Measurements from ENCODE around the gene FAM227A.

FAM227A gene

GRCh38 chr22:38565441-38565840, 90.8 kb downstream of the FAM227A start:
- no peaks in the 10 kb centered on the region for H3K79me2 ChIP-seq (ENCODE audit: insufficient read depth, low read length)
- H3K9me2 ChIP-seq (replicated peaks; ENCODE audit: low read depth, low read length), result no peaks in the 10 kb centered on the region
- H3K27me3 ChIP-seq (ENCODE audit: insufficient read depth, low read length, poor library complexity, severe bottlenecking), result no peaks in the 10 kb centered on the region
- no peak overlapping the region for H3K4me3 ChIP-seq (ENCODE audit: low read length, poor library complexity, severe bottlenecking)
- H3K9me3 ChIP-seq (ENCODE audit: insufficient read depth, low read depth, low read length), result no peaks in the 10 kb centered on the region
- TF ChIP-seq, protein P1, sequence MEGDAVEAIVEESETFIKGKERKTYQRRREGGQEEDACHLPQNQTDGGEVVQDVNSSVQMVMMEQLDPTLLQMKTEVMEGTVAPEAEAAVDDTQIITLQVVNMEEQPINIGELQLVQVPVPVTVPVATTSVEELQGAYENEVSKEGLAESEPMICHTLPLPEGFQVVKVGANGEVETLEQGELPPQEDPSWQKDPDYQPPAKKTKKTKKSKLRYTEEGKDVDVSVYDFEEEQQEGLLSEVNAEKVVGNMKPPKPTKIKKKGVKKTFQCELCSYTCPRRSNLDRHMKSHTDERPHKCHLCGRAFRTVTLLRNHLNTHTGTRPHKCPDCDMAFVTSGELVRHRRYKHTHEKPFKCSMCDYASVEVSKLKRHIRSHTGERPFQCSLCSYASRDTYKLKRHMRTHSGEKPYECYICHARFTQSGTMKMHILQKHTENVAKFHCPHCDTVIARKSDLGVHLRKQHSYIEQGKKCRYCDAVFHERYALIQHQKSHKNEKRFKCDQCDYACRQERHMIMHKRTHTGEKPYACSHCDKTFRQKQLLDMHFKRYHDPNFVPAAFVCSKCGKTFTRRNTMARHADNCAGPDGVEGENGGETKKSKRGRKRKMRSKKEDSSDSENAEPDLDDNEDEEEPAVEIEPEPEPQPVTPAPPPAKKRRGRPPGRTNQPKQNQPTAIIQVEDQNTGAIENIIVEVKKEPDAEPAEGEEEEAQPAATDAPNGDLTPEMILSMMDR (conservative IDR thresholded peaks at IDR 0.05; ENCODE audit: low read length), result no peak
- TF ChIP-seq EZH2phosphoT487 (IDR thresholded peaks at IDR 0.05; ENCODE audit: borderline replicate concordance), result no peak
- peaks cover 6% of the 10 kb centered on the region; the same call in 1 of the 2 replicates for H3F3A ChIP-seq (ENCODE audit: low read depth)
- H2AFZ ChIP-seq (ENCODE audit: low read length), result no peak overlapping the region
- peaks cover 7% of the 10 kb centered on the region for H3K4me1 ChIP-seq (ENCODE audit: insufficient read depth, low read length, poor library complexity, severe bottlenecking)
- no peak overlapping the region for H3K9ac ChIP-seq (ENCODE audit: low read depth, low read length, poor library complexity, severe bottlenecking)
- no peaks in the 10 kb centered on the region for H4K20me1 ChIP-seq (ENCODE audit: insufficient read depth, low read length, poor library complexity, severe bottlenecking)
- H3K36me3 ChIP-seq (ENCODE audit: insufficient read depth, low read length), result no peaks in the 10 kb centered on the region
- no peak overlapping the region for H3K4me2 ChIP-seq (ENCODE audit: low read depth, low read length, poor library complexity, severe bottlenecking)

- TF ChIP-seq, protein P1 (conservative IDR thresholded peaks at IDR 0.05; ENCODE audit: low read length), result no peak
- no peak for TF ChIP-seq EZH2phosphoT487 (IDR thresholded peaks at IDR 0.05; ENCODE audit: borderline replicate concordance)
- H3K79me2 ChIP-seq (ENCODE audit: insufficient read depth, low read length), result no peaks in the 10 kb centered on the region
- no peaks in the 10 kb centered on the region for H3K9me2 ChIP-seq (replicated peaks; ENCODE audit: low read depth, low read length)
- no peaks in the 10 kb centered on the region for H3K27me3 ChIP-seq (ENCODE audit: insufficient read depth, low read length, poor library complexity, severe bottlenecking)
- H2AFZ ChIP-seq (ENCODE audit: low read length), result no peak overlapping the region
- no peaks in the 10 kb centered on the region for H3K36me3 ChIP-seq (ENCODE audit: insufficient read depth, low read length)
- no peak overlapping the region for H3K4me3 ChIP-seq (ENCODE audit: low read length, poor library complexity, severe bottlenecking)
- H3K9me3 ChIP-seq (ENCODE audit: insufficient read depth, low read depth, low read length), result no peaks in the 10 kb centered on the region
- H3K9ac ChIP-seq (ENCODE audit: low read depth, low read length, poor library complexity, severe bottlenecking), result no peak overlapping the region
- H4K20me1 ChIP-seq (ENCODE audit: insufficient read depth, low read length, poor library complexity, severe bottlenecking), result no peaks in the 10 kb centered on the region
- H3F3A ChIP-seq (ENCODE audit: low read depth), result peaks cover 6% of the 10 kb centered on the region; the same call in 1 of the 2 replicates
- peaks cover 4% of the 10 kb centered on the region for H3K4me1 ChIP-seq (ENCODE audit: insufficient read depth, low read length, poor library complexity, severe bottlenecking)
- no peak overlapping the region for H3K4me2 ChIP-seq (ENCODE audit: low read depth, low read length, poor library complexity, severe bottlenecking)
These were observed 91.5 kb downstream of the FAM227A start for GRCh38 chr22:38564669-38565068.

- H3K9ac ChIP-seq (ENCODE audit: low read depth, low read length, poor library complexity, severe bottlenecking), result no peak overlapping the region
- H3K27me3 ChIP-seq (ENCODE audit: insufficient read depth, low read length, poor library complexity, severe bottlenecking), result no peaks in the 10 kb centered on the region
- H3K9me2 ChIP-seq (replicated peaks; ENCODE audit: low read depth, low read length), result no peaks in the 10 kb centered on the region
- no peaks in the 10 kb centered on the region for H3K4me1 ChIP-seq (ENCODE audit: insufficient read depth, low read length, poor library complexity, severe bottlenecking)
- no peaks in the 10 kb centered on the region for H3F3A ChIP-seq (ENCODE audit: low read depth)
- H3K79me2 ChIP-seq (ENCODE audit: insufficient read depth, low read length), result no peaks in the 10 kb centered on the region
- no peak overlapping the region for H2AFZ ChIP-seq (ENCODE audit: low read length)
- H3K4me2 ChIP-seq (ENCODE audit: low read depth, low read length, poor library complexity, severe bottlenecking), result no peak overlapping the region
- no peak overlapping the region for H3K4me3 ChIP-seq (ENCODE audit: low read length, poor library complexity, severe bottlenecking)
- no peaks in the 10 kb centered on the region for H3K9me3 ChIP-seq (ENCODE audit: insufficient read depth, low read depth, low read length)
- TF ChIP-seq EZH2phosphoT487 (IDR thresholded peaks at IDR 0.05; ENCODE audit: borderline replicate concordance), result no peak
- TF ChIP-seq, protein P1 (conservative IDR thresholded peaks at IDR 0.05; ENCODE audit: low read length), result no peak
- H3K36me3 ChIP-seq (ENCODE audit: insufficient read depth, low read length), result no peaks in the 10 kb centered on the region
- no peaks in the 10 kb centered on the region for H4K20me1 ChIP-seq (ENCODE audit: insufficient read depth, low read length, poor library complexity, severe bottlenecking)
These were observed 101.9 kb downstream of the FAM227A start for GRCh38 chr22:38554281-38554680.

All from Loucy (cell line).